OCI-LY7 (cell line): ENCODE results near the gene COL5A1. TPM values are rescaled to one million over a fixed set of nuclear protein-coding genes. Genes with fewer than 3 reads are reported as not detected.

Experiments
- BruUV-seq: library from RNA; stranded (reverse); fragments of 400-500 nt; replicated peaks from 2 replicates; lab custom pipeline; 2021; lab: Mats Ljungman, UMichigan
- CTCF ChIA-PET: fragments of 300-600 bp; sonication (Branson Sonifier 250); formaldehyde crosslinking; loops from one replicate; lab custom pipeline; 2022; ENCODE audit warnings: antibody characterized with exemption; ENCODE audit not compliant: unreplicated experiment; lab: Charles Lee
- POLR2A ChIA-PET: fragments of 300-600 bp; sonication (Branson Sonifier 250); formaldehyde crosslinking; loops from one replicate; lab custom pipeline; 2022; ENCODE audit warnings: antibody characterized with exemption; lab: Charles Lee
- DNase-seq: peaks from one replicate; pipeline ENCODE4 v3.0.0-alpha.2; 2015; ENCODE audit warnings: low spot score
- H2AFZ ChIP-seq: fragments of 200-600 bp; sonication (generic), shearing (Covaris generic); 2 replicates; pipeline ENCODE4 v1.6.1; 2014; ENCODE audit warnings: mild to moderate bottlenecking, antibody characterized with exemption, low read length, moderate library complexity
- H3K27ac ChIP-seq: fragments of 200-600 bp; sonication (generic); 2 replicates; pipeline ENCODE4 v1.5.1; 2014; ENCODE audit warnings: mixed run types, low read depth, mild to moderate bottlenecking, moderate library complexity, low read length, inconsistent platforms; ENCODE audit not compliant: poor library complexity, severe bottlenecking
- H3K36me3 ChIP-seq: fragments of 200-600 bp; sonication (generic); 2 replicates; pipeline ENCODE4 v1.6.1; 2014; ENCODE audit warnings: mild to moderate bottlenecking, antibody characterized with exemption, low read length, moderate library complexity, mixed read lengths; ENCODE audit not compliant: insufficient read depth
- H3K4me1 ChIP-seq: fragments of 200-600 bp; sonication (generic); 2 replicates; pipeline ENCODE4 v1.5.1; 2014; ENCODE audit warnings: mild to moderate bottlenecking, low read length; ENCODE audit not compliant: insufficient read depth, poor library complexity, severe bottlenecking
- H3K4me2 ChIP-seq: fragments of 200-600 bp; sonication (generic); 2 replicates; pipeline ENCODE4 v1.6.1; 2014; ENCODE audit warnings: mild to moderate bottlenecking, low read length
- H3K4me3 ChIP-seq: fragments of 200-600 bp; sonication (generic); 2 replicates; pipeline ENCODE4 v1.5.1; 2014; ENCODE audit warnings: mild to moderate bottlenecking, low read depth, low read length; ENCODE audit not compliant: poor library complexity, severe bottlenecking
- H3K79me2 ChIP-seq: fragments of 200-600 bp; sonication (generic); 2 replicates; pipeline ENCODE4 v1.6.1; 2016; ENCODE audit warnings: low read depth, mild to moderate bottlenecking, low read length, moderate library complexity, mixed read lengths; ENCODE audit not compliant: insufficient read depth
- H3K9me2 ChIP-seq: fragments of 200-600 bp; sonication (generic); 2 replicates; pipeline ENCODE4 v1.6.1; 2016; ENCODE audit warnings: mild to moderate bottlenecking, low read length, mixed read lengths; ENCODE audit not compliant: insufficient read depth
- H3K9me3 ChIP-seq: fragments of 200-600 bp; sonication (generic); 2 replicates; pipeline ENCODE4 v1.6.1; 2014; ENCODE audit warnings: mild to moderate bottlenecking, mixed run types, low read length, mixed read lengths
- H4K20me1 ChIP-seq: fragments of 200-600 bp; sonication (generic); 2 replicates; pipeline ENCODE4 v1.6.1; 2014; ENCODE audit warnings: mild to moderate bottlenecking, antibody characterized with exemption, low read length, moderate library complexity, mixed read lengths; ENCODE audit not compliant: insufficient read depth
- EZH2phosphoT487 ChIP-seq: fragments of 200-600 bp; sonication (generic); IDR thresholded peaks from 2 replicates; pipeline ENCODE4 v1.6.1; 2018; ENCODE audit warnings: low read depth, borderline replicate concordance, mild to moderate bottlenecking, mixed run types, antibody characterized with exemption, low read length, moderate library complexity, mixed read lengths
- intact Hi-C: fragments of 100-400 bp; cut with micrococcal nuclease; formaldehyde crosslinking; loops from one replicate; pipeline ENCODE4 v1.10.0; 2022; ENCODE audit not compliant: unreplicated experiment
- total RNA-seq, 2 experiments: library from RNA; depleted of rRNA in 1 of 2; stranded (reverse); fragments of >200 nt in 1 of 2; shearing (Covaris generic) in 1 of 2; gene quantifications; 2 replicates each; pipeline ENCODE4 v1.2.3, GENCODE V29; 2014 to 2022
- TF ChIP-seq, protein P1 (sequence below): fragments of 200-600 bp; sonication (generic); conservative IDR thresholded peaks from 2 replicates; pipeline ENCODE4 v1.5.1; 2014; ENCODE audit warnings: mild to moderate bottlenecking, antibody characterized with exemption, low read length, moderate library complexity, mixed read lengths

Gene COL5A1
- total RNA-seq, 2 experiments from 2014 or later, result 12.2 to 28.6 TPM

DNA sequence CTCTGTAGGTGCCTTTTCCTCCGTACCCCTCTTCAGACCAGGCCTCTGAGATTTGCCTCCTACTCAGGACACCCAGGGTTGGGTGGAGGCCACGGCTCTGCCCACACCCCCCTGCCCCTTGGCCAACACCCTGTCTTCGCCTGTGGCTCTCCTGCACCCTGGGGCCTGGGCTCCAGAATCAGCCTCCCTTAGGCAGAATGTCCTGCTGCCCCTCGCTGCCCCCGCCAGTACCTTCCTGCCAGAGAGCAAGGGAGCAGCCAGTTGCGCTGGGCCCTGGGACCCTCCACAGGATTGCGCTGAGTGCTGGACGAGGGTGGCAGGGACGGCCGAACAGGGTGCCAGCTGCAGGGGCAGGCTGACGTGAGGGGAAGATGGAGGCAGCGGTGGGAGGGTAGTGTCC lies 53.5 kb downstream of the COL5A1 start:
- POLR2A ChIA-PET, result no interaction called here
- intact Hi-C loops, result loop anchor here (5.0 kb wide), 1 partner anchor 42 kb away; no protein-coding TSS in a partner anchor

DNA sequence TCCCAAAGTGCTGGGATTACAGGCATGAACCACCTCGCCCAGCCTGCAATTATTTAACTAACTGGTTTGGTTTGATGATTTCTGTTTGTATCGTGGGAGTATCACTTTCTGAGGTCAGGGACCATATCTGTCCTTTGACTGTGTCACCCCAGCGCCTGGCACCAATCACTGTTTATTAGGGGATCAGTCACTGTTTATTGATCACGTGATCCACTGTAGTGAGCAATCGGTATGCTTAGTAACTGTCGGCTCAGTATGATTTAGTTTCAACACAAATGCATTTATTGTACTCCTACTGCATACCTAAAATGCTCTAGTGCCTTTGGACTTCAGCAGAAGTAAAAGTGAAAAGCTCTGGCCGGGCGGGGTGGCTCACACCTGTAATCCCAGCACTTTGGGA lies 54.8 kb downstream of the COL5A1 start:
- no peaks in the 10 kb centered on the region for H4K20me1 ChIP-seq
- no peak overlapping the region for H3K4me3 ChIP-seq
- ChIA-PET POLR2A (interaction anchor here (0.6 kb wide), 1 partner anchor 15 kb away, joined by 3 read pairs; no protein-coding TSS in a partner anchor), CTCF (no interaction called here)
- no peaks in the 10 kb centered on the region for H3K9me2 ChIP-seq
- no TSS peak for BruUV-seq
- H3K27ac ChIP-seq, result no peak overlapping the region
- H3K36me3 ChIP-seq, result no peaks in the 10 kb centered on the region
- no peak for DNase-seq
- H2AFZ ChIP-seq, result no peak overlapping the region
- no peaks in the 10 kb centered on the region for H3K4me1 ChIP-seq
- no peak overlapping the region for H3K4me2 ChIP-seq
- no peaks in the 10 kb centered on the region for H3K79me2 ChIP-seq
- no peaks in the 10 kb centered on the region for H3K9me3 ChIP-seq
- intact Hi-C loops, result loop anchor here (5.0 kb wide), 1 partner anchor 41 kb away; no protein-coding TSS in a partner anchor
- TF ChIP-seq, protein P1, sequence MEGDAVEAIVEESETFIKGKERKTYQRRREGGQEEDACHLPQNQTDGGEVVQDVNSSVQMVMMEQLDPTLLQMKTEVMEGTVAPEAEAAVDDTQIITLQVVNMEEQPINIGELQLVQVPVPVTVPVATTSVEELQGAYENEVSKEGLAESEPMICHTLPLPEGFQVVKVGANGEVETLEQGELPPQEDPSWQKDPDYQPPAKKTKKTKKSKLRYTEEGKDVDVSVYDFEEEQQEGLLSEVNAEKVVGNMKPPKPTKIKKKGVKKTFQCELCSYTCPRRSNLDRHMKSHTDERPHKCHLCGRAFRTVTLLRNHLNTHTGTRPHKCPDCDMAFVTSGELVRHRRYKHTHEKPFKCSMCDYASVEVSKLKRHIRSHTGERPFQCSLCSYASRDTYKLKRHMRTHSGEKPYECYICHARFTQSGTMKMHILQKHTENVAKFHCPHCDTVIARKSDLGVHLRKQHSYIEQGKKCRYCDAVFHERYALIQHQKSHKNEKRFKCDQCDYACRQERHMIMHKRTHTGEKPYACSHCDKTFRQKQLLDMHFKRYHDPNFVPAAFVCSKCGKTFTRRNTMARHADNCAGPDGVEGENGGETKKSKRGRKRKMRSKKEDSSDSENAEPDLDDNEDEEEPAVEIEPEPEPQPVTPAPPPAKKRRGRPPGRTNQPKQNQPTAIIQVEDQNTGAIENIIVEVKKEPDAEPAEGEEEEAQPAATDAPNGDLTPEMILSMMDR, result no peak
- TF ChIP-seq EZH2phosphoT487, result no peak

More for the DNA sequence above, 53.5 kb downstream of the COL5A1 start:
- Histone ChIP-seq H3K4me1 (no peaks in the 10 kb centered on the region), H3K4me3 (no peak overlapping the region), H3K36me3 (no peaks in the 10 kb centered on the region), H3K9me2 (no peaks in the 10 kb centered on the region), H4K20me1 (no peaks in the 10 kb centered on the region), H3K79me2 (no peaks in the 10 kb centered on the region), H3K27ac (no peak overlapping the region), H3K4me2 (no peak overlapping the region), H3K9me3 (no peaks in the 10 kb centered on the region), H2AFZ (no peak overlapping the region)
- no TSS peak for BruUV-seq
- TF ChIP-seq EZH2phosphoT487, result no peak
- TF ChIP-seq, protein P1, result no peak
- CTCF ChIA-PET, result no interaction called here
- no peak for DNase-seq

DNA sequence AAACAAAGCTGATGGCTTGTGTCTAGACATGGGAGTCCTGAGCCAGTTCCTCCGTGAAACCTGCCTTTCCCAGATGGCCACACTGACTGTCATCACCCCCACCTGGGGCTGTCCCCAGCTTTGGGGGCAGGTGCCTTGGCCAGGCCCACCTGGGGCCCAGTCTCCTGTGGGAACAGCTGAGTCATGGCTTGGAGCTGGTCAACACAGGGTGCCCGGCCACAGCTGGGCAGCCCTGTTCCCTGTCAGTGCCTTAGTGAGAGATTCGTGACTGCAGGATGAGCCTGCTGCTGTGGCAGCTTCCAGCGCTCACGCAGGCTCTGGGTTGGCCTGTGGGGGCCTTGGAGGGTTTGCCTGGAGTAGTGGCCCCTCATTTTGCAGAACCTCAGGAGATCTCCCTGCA lies 56.5 kb downstream of the COL5A1 start:
- Histone ChIP-seq H3K4me2 (no peak overlapping the region), H3K9me3 (no peaks in the 10 kb centered on the region), H3K36me3 (no peaks in the 10 kb centered on the region), H2AFZ (no peak overlapping the region), H4K20me1 (no peaks in the 10 kb centered on the region), H3K9me2 (no peaks in the 10 kb centered on the region), H3K4me1 (no peaks in the 10 kb centered on the region), H3K27ac (no peak overlapping the region), H3K79me2 (no peaks in the 10 kb centered on the region), H3K4me3 (no peak overlapping the region)
- TF ChIP-seq, protein P1, result no peak
- no peak for TF ChIP-seq EZH2phosphoT487
- BruUV-seq, result no TSS peak
- intact Hi-C loops, result loop anchor here (1.0 to 5.0 kb wide), 3 partner anchors 39 to 647 kb away; no protein-coding TSS in a partner anchor
- CTCF ChIA-PET, result interaction anchor here (1.0 kb wide), 1 partner anchor 284 kb away, joined by 3 read pairs; no protein-coding TSS in a partner anchor
- POLR2A ChIA-PET, result no interaction called here
- no peak for DNase-seq
